Endothelial cell of umbilical vein (primary cell): ENCODE measurements around the gene ZNF511. TPM values are rescaled to one million over a fixed set of nuclear protein-coding genes. Genes with fewer than 3 reads are reported as not detected.

Experiments
- BruUV-seq: library from RNA; stranded (reverse); fragments of 400-500 nt; replicated peaks from 2 replicates; lab custom pipeline; 2021; lab: Mats Ljungman, UMichigan
- CTCF ChIA-PET: fragments of 300-600, 350-600 bp; sonication (Branson Sonifier 250); formaldehyde crosslinking; loops from one replicate; lab custom pipeline; 2021; ENCODE audit warnings: antibody characterized with exemption, inconsistent platforms; lab: Charles Lee
- POLR2A ChIA-PET: fragments of 300-600, 350-600 bp; sonication (Branson Sonifier 250); formaldehyde crosslinking; loops from one replicate; lab custom pipeline; 2021; ENCODE audit warnings: antibody characterized with exemption, inconsistent platforms; lab: Charles Lee
- DNase-seq: peaks from one replicate; pipeline ENCODE4 v3.0.0-alpha.2; 2011; ENCODE audit warnings: low read depth, low spot score
- FAIRE-seq: peaks from 2 replicates; lab custom pipeline; 2011; peaks lifted over from hg19 to GRCh38; lab: Jason Lieb, UNC
- H2AFZ ChIP-seq: 2 replicates; pipeline ENCODE4 v1.6.0; 2012; ENCODE audit warnings: low read depth, low read length, control low read depth, inconsistent platforms
- H3K27ac ChIP-seq: 2 replicates; pipeline ENCODE4 v1.5.1; 2011; ENCODE audit warnings: low read depth, mild to moderate bottlenecking, control low read depth, low read length, moderate library complexity; ENCODE audit not compliant: insufficient read depth
- H3K27me3 ChIP-seq, 2 experiments: 2 replicates each; pipeline versions ENCODE4 v1.6.0 to v1.6.1; 2011; ENCODE audit warnings: low read length in 2 of 2, mixed read lengths in 1 of 2; ENCODE audit not compliant: control insufficient read depth in 2 of 2, insufficient read depth in 2 of 2
- H3K36me3 ChIP-seq, 2 experiments: 2 replicates in 1 of 2; 3 replicates in 1 of 2; pipeline ENCODE4 v1.5.1; 2011; ENCODE audit warnings: low read length in 2 of 2, mild to moderate bottlenecking in 1 of 2, moderate library complexity in 1 of 2; ENCODE audit not compliant: control insufficient read depth in 2 of 2, insufficient read depth in 2 of 2; ENCODE audit errors: extremely low read depth in 1 of 2
- H3K4me1 ChIP-seq: 3 replicates; pipeline ENCODE4 v1.5.1; 2011; ENCODE audit warnings: mild to moderate bottlenecking, low read length; ENCODE audit not compliant: control insufficient read depth, insufficient read depth; ENCODE audit errors: extremely low read depth
- H3K4me2 ChIP-seq: 2 replicates; pipeline ENCODE4 v1.6.1; 2011; ENCODE audit warnings: low read length, control low read depth, mixed read lengths; ENCODE audit not compliant: insufficient read depth
- H3K4me3 ChIP-seq, 3 experiments: fragments of 200-600 bp in 1 of 3; sonication (generic), shearing (Covaris generic) in 1 of 3; replicated peaks in 1 of 3; 2 replicates each; pipeline ENCODE4 v1.5.1; 2011 to 2016; ENCODE audit warnings: control low read depth in 3 of 3, low read length in 3 of 3, mild to moderate bottlenecking in 2 of 3, inconsistent platforms in 1 of 3, low read depth in 1 of 3, moderate library complexity in 1 of 3; ENCODE audit not compliant: insufficient read depth in 1 of 3
- H3K79me2 ChIP-seq: 2 replicates; pipeline ENCODE4 v1.6.0; 2012; ENCODE audit warnings: low read length, inconsistent platforms; ENCODE audit not compliant: control insufficient read depth, insufficient read depth
- H3K9ac ChIP-seq: replicated peaks from 2 replicates; pipeline ENCODE3; 2011; ENCODE audit warnings: low read length, control low read depth; ENCODE audit not compliant: insufficient read depth; ENCODE audit errors: extremely low read depth
- H3K9me1 ChIP-seq: replicated peaks from 3 replicates; pipeline ENCODE4 v1.6.0; 2011; ENCODE audit warnings: mild to moderate bottlenecking, low read length; ENCODE audit not compliant: control insufficient read depth, insufficient read depth; ENCODE audit errors: extremely low read depth
- H3K9me3 ChIP-seq: replicated peaks from 2 replicates; pipeline ENCODE4 v1.5.1; 2012; ENCODE audit warnings: low read length, inconsistent platforms; ENCODE audit not compliant: control insufficient read depth, insufficient read depth
- H4K20me1 ChIP-seq: replicated peaks from 2 replicates; pipeline ENCODE3; 2011; ENCODE audit warnings: mild to moderate bottlenecking, low read length; ENCODE audit not compliant: control insufficient read depth, insufficient read depth; ENCODE audit errors: extremely low read depth
- FOS ChIP-seq: IDR thresholded peaks from 2 replicates; pipeline ENCODE4 v1.6.1; 2011; ENCODE audit warnings: mild to moderate bottlenecking, low read length, moderate library complexity, borderline replicate concordance; ENCODE audit not compliant: insufficient read depth
- GATA2 ChIP-seq: IDR thresholded peaks from 2 replicates; pipeline ENCODE4 v1.7.0; 2011; ENCODE audit warnings: low read depth, mild to moderate bottlenecking, moderate library complexity, mixed read lengths, low read length; ENCODE audit not compliant: insufficient read length, insufficient read depth
- JUN ChIP-seq: IDR thresholded peaks from 2 replicates; pipeline ENCODE4 v1.6.1; 2011; ENCODE audit warnings: borderline replicate concordance, low read depth; ENCODE audit not compliant: insufficient read length, insufficient read depth
- MYC ChIP-seq: IDR thresholded peaks from one replicate; pipeline ENCODE4 v1.6.1; 2011; ENCODE audit warnings: mild to moderate bottlenecking, low read depth, low read length
- POLR2AphosphoS5 ChIP-seq: IDR thresholded peaks from 2 replicates; pipeline ENCODE4 v1.6.1; 2012; ENCODE audit warnings: low read depth, mild to moderate bottlenecking, control low read depth, low read length, moderate library complexity; ENCODE audit not compliant: insufficient read depth
- dilution Hi-C: fragments of 300-500 bp; cut with MboI; formaldehyde crosslinking; loops from one replicate; pipeline ENCODE4 v1.15.0; 2019; ENCODE audit warnings: low sequenced_read_pairs; ENCODE audit not compliant: extremely low pct_ligation_motif_present
- intact Hi-C: fragments of 100-400 bp; cut with micrococcal nuclease; formaldehyde crosslinking; loops from one replicate; pipeline ENCODE4 v1.10.0; 2022
- polyA plus RNA-seq, 4 experiments: library from polyadenylated mRNA; depleted of rRNA in 3 of 4; stranded (reverse) in 3 of 4; unstranded in 1 of 4; fragments of >200 nt; gene quantifications; 2 replicates each; pipeline versions ENCODE4 v1.2.1 to v1.2.3, GENCODE V29; 2011 to 2012; ENCODE audit warnings: missing spikeins in 1 of 4
- total RNA-seq: library from RNA; stranded (reverse); gene quantifications from 2 replicates; pipeline ENCODE4 v1.2.3, GENCODE V29; 2021
- TF ChIP-seq, protein P1 (sequence below): IDR thresholded peaks from 2 replicates; pipeline ENCODE4 v1.6.1; 2011; ENCODE audit not compliant: insufficient read depth, insufficient read length
- TF ChIP-seq, protein P2 (sequence below), 2 donors: IDR thresholded peaks; 1 replicate in 1 of 2; 2 replicates in 1 of 2; pipeline ENCODE4 v1.5.1; 2011; ENCODE audit warnings: low read length in 2 of 2, mild to moderate bottlenecking in 2 of 2, moderate library complexity in 2 of 2, control low read depth in 1 of 2, inconsistent platforms in 1 of 2, low read depth in 1 of 2; ENCODE audit not compliant: insufficient read depth in 1 of 2; ENCODE audit errors: extremely low read depth in 1 of 2

Gene ZNF511
- total and polyA plus RNA-seq, 2 donors (not counting 3 experiments of a cell fraction or from before 2014, with no cell fraction given) = 25.6 to 37.9 TPM

DNA sequence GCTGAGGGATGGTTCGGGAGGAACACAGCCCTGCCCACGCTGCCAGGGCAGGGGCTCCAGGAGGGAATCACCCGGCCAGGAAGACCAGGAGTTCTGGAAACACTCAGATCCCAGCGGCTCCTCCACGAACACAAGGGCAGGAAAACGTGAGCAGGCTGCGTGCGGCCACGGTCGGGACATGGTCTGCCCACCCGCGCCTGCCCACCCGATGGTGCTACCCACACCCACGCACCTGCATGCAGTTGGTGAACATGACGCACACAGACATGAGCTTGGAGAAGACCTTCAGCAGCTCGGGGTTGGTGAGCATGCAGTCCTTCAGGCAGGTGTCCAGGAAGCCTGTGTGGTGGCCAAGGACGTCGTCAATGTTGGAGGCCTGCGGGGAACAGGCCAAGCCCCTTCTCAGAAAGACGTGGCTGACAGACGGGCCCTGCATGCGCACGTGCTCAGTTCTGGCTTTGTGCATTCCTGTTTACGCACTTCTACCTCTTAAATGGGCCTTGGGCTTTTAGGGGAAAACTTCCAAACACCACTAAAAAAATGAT lies 25.8 kb upstream of the ZNF511 start:
- no peak for TF ChIP-seq GATA2
- no peak for TF ChIP-seq FOS
- TF ChIP-seq JUN = no peak
- TF ChIP-seq, protein P1, sequence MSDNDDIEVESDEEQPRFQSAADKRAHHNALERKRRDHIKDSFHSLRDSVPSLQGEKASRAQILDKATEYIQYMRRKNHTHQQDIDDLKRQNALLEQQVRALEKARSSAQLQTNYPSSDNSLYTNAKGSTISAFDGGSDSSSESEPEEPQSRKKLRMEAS = no peak
- TF ChIP-seq, protein P2, sequence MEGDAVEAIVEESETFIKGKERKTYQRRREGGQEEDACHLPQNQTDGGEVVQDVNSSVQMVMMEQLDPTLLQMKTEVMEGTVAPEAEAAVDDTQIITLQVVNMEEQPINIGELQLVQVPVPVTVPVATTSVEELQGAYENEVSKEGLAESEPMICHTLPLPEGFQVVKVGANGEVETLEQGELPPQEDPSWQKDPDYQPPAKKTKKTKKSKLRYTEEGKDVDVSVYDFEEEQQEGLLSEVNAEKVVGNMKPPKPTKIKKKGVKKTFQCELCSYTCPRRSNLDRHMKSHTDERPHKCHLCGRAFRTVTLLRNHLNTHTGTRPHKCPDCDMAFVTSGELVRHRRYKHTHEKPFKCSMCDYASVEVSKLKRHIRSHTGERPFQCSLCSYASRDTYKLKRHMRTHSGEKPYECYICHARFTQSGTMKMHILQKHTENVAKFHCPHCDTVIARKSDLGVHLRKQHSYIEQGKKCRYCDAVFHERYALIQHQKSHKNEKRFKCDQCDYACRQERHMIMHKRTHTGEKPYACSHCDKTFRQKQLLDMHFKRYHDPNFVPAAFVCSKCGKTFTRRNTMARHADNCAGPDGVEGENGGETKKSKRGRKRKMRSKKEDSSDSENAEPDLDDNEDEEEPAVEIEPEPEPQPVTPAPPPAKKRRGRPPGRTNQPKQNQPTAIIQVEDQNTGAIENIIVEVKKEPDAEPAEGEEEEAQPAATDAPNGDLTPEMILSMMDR (IDR thresholded peaks at IDR 0.05; ENCODE audit: extremely low read depth in 1 of 2, insufficient read depth in 1 of 2, low read depth in 1 of 2, low read length in 2 of 2) = no peak
- no peak for TF ChIP-seq MYC
- TF ChIP-seq POLR2AphosphoS5 = no peak
- dilution Hi-C loops = no loop called here
- no peaks in the 10 kb centered on the region for H3K79me2 ChIP-seq
- H3K27ac ChIP-seq = no peak overlapping the region
- BruUV-seq = no TSS peak
- H3K27me3 ChIP-seq = no peaks in the 10 kb centered on the region
- H2AFZ ChIP-seq = no peak overlapping the region
- H3K4me3 ChIP-seq = no peak overlapping the region
- no peaks in the 10 kb centered on the region for H4K20me1 ChIP-seq
- H3K9me3 ChIP-seq = no peaks in the 10 kb centered on the region
- FAIRE-seq (no peak), DNase-seq (no peak)
- no peak overlapping the region for H3K4me2 ChIP-seq
- intact Hi-C loops = no loop called here
- no peak overlapping the region for H3K9ac ChIP-seq
- H3K9me1 ChIP-seq = no peaks in the 10 kb centered on the region
- peaks cover 7 to 39% of the 10 kb centered on the region in 2 experiments for H3K36me3 ChIP-seq
- no peaks in the 10 kb centered on the region for H3K4me1 ChIP-seq
- ChIA-PET CTCF (no interaction called here), POLR2A (no interaction called here)
